Erythroblast (primary cell): ENCODE measurements around the gene ADGRD1.

Experiments
- DNase-seq, 2 experiments: peaks; one replicate each; lab custom pipeline; 2025; lab: John Stamatoyannopoulos, UW
- GATA1 ChIP-seq: IDR thresholded peaks from 2 replicates; pipeline ENCODE4 v1.6.1; 2011; ENCODE audit warnings: low read depth, mild to moderate bottlenecking, control low read depth, low read length, moderate library complexity
- POLR2A ChIP-seq: IDR thresholded peaks from 2 replicates; pipeline ENCODE4 v1.6.1; 2011; ENCODE audit warnings: mild to moderate bottlenecking, low read length

The ADGRD1 gene

GRCh38 chr12:131017477-131017991 is 63.8 kb downstream of the ADGRD1 start:
- TF ChIP-seq POLR2A, result no peak
- no peak for TF ChIP-seq GATA1
- no peak for DNase-seq

- TF ChIP-seq POLR2A (no peak), GATA1 (no peak)
- no peak for DNase-seq
Observed at GRCh38 chr12:131018019-131018620, 64.4 kb downstream of the ADGRD1 start.

GRCh38 chr12:131018808-131019397 is 65.2 kb downstream of the ADGRD1 start:
- DNase-seq, result no peak
- TF ChIP-seq POLR2A (no peak), GATA1 (no peak)

- no peak for TF ChIP-seq GATA1
- TF ChIP-seq POLR2A, result no peak
- no peak for DNase-seq
Observed at GRCh38 chr12:131020326-131021153, 66.8 kb downstream of the ADGRD1 start.

- no peak for DNase-seq
- TF ChIP-seq GATA1 (no peak), POLR2A (no peak)
Observed at GRCh38 chr12:131021154-131021541, 67.4 kb downstream of the ADGRD1 start.

- DNase-seq, result no peak
- TF ChIP-seq POLR2A (no peak), GATA1 (no peak)
Observed at GRCh38 chr12:131024026-131024425, 70.3 kb downstream of the ADGRD1 start.

- no peak for DNase-seq
- TF ChIP-seq GATA1, result no peak
- TF ChIP-seq POLR2A, result no peak
Observed at GRCh38 chr12:131024721-131025120, 71.0 kb downstream of the ADGRD1 start.

GRCh38 chr12:131025234-131025633 is 71.5 kb downstream of the ADGRD1 start:
- no peak for TF ChIP-seq GATA1
- TF ChIP-seq POLR2A, result no peak
- no peak for DNase-seq

- no peak for DNase-seq
- no peak for TF ChIP-seq GATA1
- no peak for TF ChIP-seq POLR2A
Observed at GRCh38 chr12:131025939-131026702, 72.4 kb downstream of the ADGRD1 start.

- TF ChIP-seq GATA1 (no peak), POLR2A (no peak)
- no peak for DNase-seq
Observed at GRCh38 chr12:131026754-131027153, 73.0 kb downstream of the ADGRD1 start.

GRCh38 chr12:131027264-131027663 is 73.6 kb downstream of the ADGRD1 start:
- no peak for DNase-seq
- no peak for TF ChIP-seq POLR2A
- no peak for TF ChIP-seq GATA1

- DNase-seq, result no peak
- no peak for TF ChIP-seq POLR2A
- TF ChIP-seq GATA1, result no peak
Observed at GRCh38 chr12:131027876-131028586, 74.3 kb downstream of the ADGRD1 start.
